Spinal cord (tissue), 10 donors: ENCODE data around the gene NME7. TPM values are rescaled to one million over a fixed set of nuclear protein-coding genes. Genes with fewer than 3 reads are reported as not detected.
"Not testable (repeated sequence)": the region's sequence is repeated elsewhere in the genome, so short reads cannot be mapped to it uniquely, and the experiment has no call there.

Experiments used
- DNase-seq, 6 donors: peaks; one replicate each; pipeline versions ENCODE4 v3.0.0 to v3.0.0-alpha.2; 2013 to 2015; ENCODE audit warnings: low spot score in 6 of 6, low read depth in 4 of 6
- H3K27ac ChIP-seq: one replicate; pipeline ENCODE4 v1.5.1; 2013; ENCODE audit warnings: low read depth, low read length, control low read depth
- H3K27me3 ChIP-seq: one replicate; pipeline ENCODE4 v1.6.1; 2013; ENCODE audit warnings: low read length; ENCODE audit not compliant: control insufficient read depth, insufficient read depth
- H3K36me3 ChIP-seq: one replicate; pipeline ENCODE4 v1.6.1; 2013; ENCODE audit warnings: low read length; ENCODE audit not compliant: control insufficient read depth, insufficient read depth
- H3K4me1 ChIP-seq: one replicate; pipeline ENCODE4 v1.6.1; 2013; ENCODE audit warnings: low read length; ENCODE audit not compliant: control insufficient read depth, insufficient read depth
- H3K4me3 ChIP-seq: one replicate; pipeline ENCODE4 v1.5.1; 2013; ENCODE audit warnings: low read depth, low read length, control low read depth
- H3K9me3 ChIP-seq: one replicate; pipeline ENCODE4 v1.6.1; 2013; ENCODE audit warnings: low read length; ENCODE audit not compliant: control insufficient read depth, insufficient read depth
- WGBS: methylation state at CpG from one replicate; pipeline ENCODE4 v1.1.5; 2013; ENCODE audit warnings: missing lambda C conversion rate; ENCODE audit not compliant: insufficient coverage; 5-methylcytosine and 5-hydroxymethylcytosine counted together
- long read RNA-seq, 4 donors: transcript quantifications; one replicate each; lab custom pipeline, GENCODE V29; 2026
- polyA plus RNA-seq, 2 donors: library from polyadenylated mRNA; unstranded; fragments of 120-200 nt; gene quantifications; one replicate each; pipeline ENCODE4 v1.2.1, GENCODE V29; 2013; ENCODE audit not compliant: insufficient read length in 2 of 2
- total RNA-seq, 2 donors: library from RNA; depleted of rRNA in 1 of 2; stranded (reverse); fragments of 120-200 nt in 1 of 2; fragments of >200 nt in 1 of 2; gene quantifications; one replicate each; pipeline versions ENCODE4 v1.2.3 to v1.2.4, GENCODE V29; 2013 to 2014
- donor health status: healthy.

The NME7 gene
- 10 to 100 TPM; 21.5 to 22.0 TPM for total RNA-seq
- 100 to 1,000 TPM; 103 to 131 TPM for polyA plus RNA-seq
- long read RNA-seq, donor 1, transcript NME7-201 (12 exons, 1,642 nt): major isoform, 12 of 545 reads
- long read RNA-seq, donor 1, partial matches to known transcripts: 224 of 545 reads
- long read RNA-seq, donor 1, other reads (novel, unspliced or antisense): 309 of 545 reads
- long read RNA-seq, donor 2, partial matches to known transcripts: 0 of 2 reads
- long read RNA-seq, donor 2, other reads (novel, unspliced or antisense): 0 of 2 reads
- long read RNA-seq, donor 3, transcript NME7-201 (12 exons, 1,642 nt): major isoform, 5 of 5 reads
- long read RNA-seq, donor 3, partial matches to known transcripts: 0 of 5 reads
- long read RNA-seq, donor 3, other reads (novel, unspliced or antisense): 0 of 5 reads
- long read RNA-seq, donor 4, transcript NME7-201 (12 exons, 1,642 nt): major isoform, 14 of 25 reads
- long read RNA-seq, donor 4, partial matches to known transcripts: 11 of 25 reads
- long read RNA-seq, donor 4, other reads (novel, unspliced or antisense): 0 of 25 reads

GRCh38 chr1:169367686-169368405 lies at the start of gene NME7, which contains the start of gene BLZF1:
Gene NME7 (minus strand): TSS chr1:169367797. CDS start chr1:169367710, 87 bp downstream.
Gene BLZF1 (plus strand): TSS chr1:169368195. CDS start chr1:169369523, 1,328 bp downstream.
- H3K27me3 ChIP-seq: no peaks in the 10 kb centered on the region
- WGBS: 0% methylated on average over 37 of the region's 37 CpGs
- H3K9me3 ChIP-seq: no peaks in the 10 kb centered on the region
- peaks cover 2% of the 10 kb centered on the region for H3K36me3 ChIP-seq
- DNase-seq: peak; percentile 89 to 99 (median 94)
- no peaks in the 10 kb centered on the region for H3K4me1 ChIP-seq
- peak within 1 kb of the TSS; percentile 91 for H3K27ac ChIP-seq
- peak within 1 kb of the TSS; percentile 92 for H3K4me3 ChIP-seq

DNA sequence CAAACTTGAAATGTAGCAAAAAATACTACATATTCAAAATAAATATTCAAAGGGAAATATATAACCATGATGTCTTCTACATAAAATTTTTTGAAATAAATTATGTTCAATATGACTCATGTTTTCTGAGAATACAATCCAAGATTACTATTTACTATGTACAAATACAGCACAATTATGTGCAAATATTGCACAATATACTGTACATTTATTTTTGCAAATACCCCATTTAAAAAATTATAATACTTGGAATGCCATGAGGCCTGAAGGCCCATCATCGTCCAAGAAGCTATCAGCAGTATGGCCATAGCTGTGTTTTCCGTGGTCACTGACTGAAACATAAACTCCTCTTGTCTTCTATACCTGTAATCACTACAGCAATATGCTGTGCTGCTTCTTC lies 47.4 kb upstream of the NME7 start:
- H3K9me3 ChIP-seq: no peaks in the 10 kb centered on the region
- H3K36me3 ChIP-seq: no peaks in the 10 kb centered on the region
- WGBS: 92% methylated on average over 2 of the region's 2 CpGs
- DNase-seq: no peak
- no peaks in the 10 kb centered on the region for H3K4me1 ChIP-seq
- H3K4me3 ChIP-seq: no peak overlapping the region
- H3K27me3 ChIP-seq: no peaks in the 10 kb centered on the region
- H3K27ac ChIP-seq: no peak overlapping the region

DNA sequence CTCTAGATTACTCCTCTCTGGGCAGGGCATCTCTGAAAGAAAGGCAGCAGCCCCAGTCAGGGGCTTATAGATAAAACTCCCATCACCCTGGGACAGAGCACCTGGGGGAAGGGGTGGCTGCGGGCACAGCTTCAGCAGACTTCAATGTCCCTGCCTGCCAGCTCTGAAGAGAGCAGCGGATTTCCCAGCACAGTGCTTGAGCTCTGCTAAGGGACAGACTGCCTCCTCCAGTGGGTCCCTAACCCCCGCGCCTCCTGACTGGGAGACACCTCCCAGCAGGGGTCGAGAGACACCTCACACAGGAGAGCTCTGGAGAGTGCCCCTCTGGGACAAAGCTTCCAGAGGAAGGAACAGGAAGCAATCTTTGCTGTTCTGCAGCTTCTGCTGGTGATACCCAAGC lies 40.7 kb upstream of the NME7 start:
- not testable (repeated sequence) for H3K4me1 ChIP-seq, H3K4me3 ChIP-seq, DNase-seq, H3K27me3 ChIP-seq, H3K36me3 ChIP-seq, H3K27ac ChIP-seq, H3K9me3 ChIP-seq
- 89% methylated on average over 5 of the region's 5 CpGs for WGBS

DNA sequence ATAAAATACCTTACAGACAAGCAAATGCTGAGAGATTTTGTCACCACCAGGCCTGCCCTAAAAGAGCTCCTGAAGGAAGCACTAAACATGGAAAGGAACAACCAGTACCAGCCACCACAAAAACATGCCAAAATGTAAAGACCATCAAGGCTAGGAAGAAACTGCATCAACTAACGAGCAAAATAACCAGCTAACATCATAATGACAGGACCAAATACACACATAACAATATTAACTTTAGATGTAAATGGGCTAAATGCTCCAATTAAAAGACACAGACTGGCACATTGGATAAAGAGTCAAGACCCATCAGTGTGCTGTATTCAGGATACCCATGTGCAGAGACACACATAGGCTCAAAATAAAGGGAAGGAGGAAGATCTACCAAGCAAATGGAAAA lies 35.0 kb upstream of the NME7 start:
- H3K27me3 ChIP-seq, H3K4me3 ChIP-seq, DNase-seq, H3K36me3 ChIP-seq, H3K9me3 ChIP-seq, H3K4me1 ChIP-seq, H3K27ac ChIP-seq: not testable (repeated sequence)
- no CpG with 5 or more reads among the region's 1 CpG for WGBS

DNA sequence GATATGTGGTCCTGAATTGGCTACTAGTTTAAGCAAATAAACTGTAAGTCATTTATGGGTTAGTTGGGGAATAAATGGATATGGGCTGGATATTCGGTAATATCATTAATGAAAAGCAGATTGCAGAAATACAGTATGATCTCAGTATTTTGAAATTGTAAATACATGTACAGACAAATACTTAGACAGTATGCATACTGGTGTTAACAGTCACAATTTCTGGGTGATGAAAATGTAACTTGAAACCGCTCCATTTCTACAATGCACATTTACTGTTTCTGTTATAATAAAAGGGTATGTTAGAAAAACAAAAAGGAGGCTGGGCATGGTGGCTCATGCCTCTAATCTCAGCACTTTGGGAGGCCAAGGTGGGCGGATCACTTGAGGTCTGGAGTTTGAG lies 28.4 kb upstream of the NME7 start:
- no peaks in the 10 kb centered on the region for H3K27me3 ChIP-seq
- no CpG with 5 or more reads among the region's 3 CpGs for WGBS
- H3K36me3 ChIP-seq: peaks cover 9% of the 10 kb centered on the region
- H3K4me1 ChIP-seq: no peaks in the 10 kb centered on the region
- H3K27ac ChIP-seq: no peak overlapping the region
- no peaks in the 10 kb centered on the region for H3K9me3 ChIP-seq
- no peak for DNase-seq
- no peak overlapping the region for H3K4me3 ChIP-seq

- Histone ChIP-seq H3K4me1 (no peaks in the 10 kb centered on the region), H3K27me3 (no peaks in the 10 kb centered on the region), H3K4me3 (no peak overlapping the region), H3K27ac (no peak overlapping the region), H3K9me3 (no peaks in the 10 kb centered on the region), H3K36me3 (peaks cover 17% of the 10 kb centered on the region)
- no CpG with 5 or more reads among the region's 1 CpG for WGBS
- DNase-seq: no peak
Observed at GRCh38 chr1:169392406-169392805, 24.8 kb upstream of the NME7 start.

- peaks cover 18% of the 10 kb centered on the region for H3K36me3 ChIP-seq
- DNase-seq: no peak
Observed at GRCh38 chr1:169390303-169390702, 22.7 kb upstream of the NME7 start.

GRCh38 chr1:169387399-169387798 lies 19.8 kb upstream of the NME7 start:
- Histone ChIP-seq H3K4me1 (no peaks in the 10 kb centered on the region), H3K9me3 (no peaks in the 10 kb centered on the region)

More at GRCh38 chr1:169390303-169390702, 22.7 kb upstream of the NME7 start:
- Histone ChIP-seq H3K9me3 (no peaks in the 10 kb centered on the region), H3K4me3 (no peak overlapping the region), H3K4me1 (no peaks in the 10 kb centered on the region), H3K27ac (no peak overlapping the region), H3K27me3 (no peaks in the 10 kb centered on the region)

DNA sequence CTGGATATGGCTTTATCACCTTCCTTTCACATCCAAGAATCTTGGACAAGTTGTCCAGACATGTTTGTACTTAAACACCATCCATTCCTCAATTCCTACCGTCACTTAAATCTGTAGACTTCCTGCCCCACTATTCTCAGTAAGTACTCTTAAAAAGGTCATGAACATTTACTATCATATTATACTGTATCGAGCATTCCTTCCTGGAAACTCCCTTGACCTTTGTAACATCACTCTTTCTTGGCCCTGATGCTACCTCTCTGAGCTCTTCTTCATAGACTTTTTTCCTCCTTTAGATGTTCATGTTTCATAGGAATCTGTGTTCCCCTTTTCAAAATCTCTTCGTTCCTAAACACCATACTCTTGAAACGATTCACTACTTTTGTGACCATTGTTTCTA lies 15.9 kb upstream of the NME7 start:
- H3K4me1 ChIP-seq: no peaks in the 10 kb centered on the region
- H3K27me3 ChIP-seq: no peaks in the 10 kb centered on the region
- H3K36me3 ChIP-seq: peaks cover 14% of the 10 kb centered on the region
- WGBS: 100% methylated on average over 1 of the region's 4 CpGs
- H3K27ac ChIP-seq: no peak overlapping the region
- DNase-seq: no peak
- no peak overlapping the region for H3K4me3 ChIP-seq
- no peaks in the 10 kb centered on the region for H3K9me3 ChIP-seq

More at GRCh38 chr1:169387399-169387798, 19.8 kb upstream of the NME7 start:
- Histone ChIP-seq H3K27me3 (no peaks in the 10 kb centered on the region), H3K36me3 (peaks cover 20% of the 10 kb centered on the region), H3K4me3 (no peak overlapping the region), H3K27ac (no peak overlapping the region)
- DNase-seq: no peak
